ENCODE measurements around the gene DSCAML1. TPM values are rescaled to one million over a fixed set of nuclear protein-coding genes. Genes with fewer than 3 reads are reported as not detected.
A peak's percentile ranks its signal among the peaks of the same experiment; 100 is the strongest.

Gene DSCAML1
- total RNA-seq, 1 experiment from 2014 or later, result 0.90 TPM

DNA sequence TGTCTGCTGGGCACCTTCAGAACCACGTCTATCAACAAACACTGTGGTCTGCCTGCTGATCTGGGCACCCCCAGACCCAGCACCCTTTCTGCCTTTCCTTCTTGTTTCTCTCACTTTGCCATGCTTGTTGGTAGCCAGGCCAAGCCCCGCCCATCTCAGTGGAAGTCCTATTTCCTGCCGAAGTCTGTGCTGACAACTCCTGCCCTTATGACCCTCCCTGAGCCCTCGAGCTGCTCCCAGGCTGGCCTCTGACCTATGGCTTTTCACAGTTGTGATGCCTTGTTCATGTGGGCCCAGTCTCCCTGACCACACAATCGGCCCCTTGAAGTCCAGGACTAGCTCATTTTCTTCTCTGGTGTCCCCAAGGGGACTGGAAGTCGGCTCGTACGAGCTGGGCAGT is 132.1 kb downstream of the DSCAML1 start:
- peak; percentile 56 for ATAC-seq
- ChIA-PET POLR2A (no interaction called here), CTCF (interaction anchor here (0.7 to 2.1 kb wide), 3 partner anchors 141 to 239 kb away, joined by 3 to 9 read pairs (median 4); no protein-coding TSS in a partner anchor)
- H3K36me3 Mint-ChIP-seq, result no peaks in the 10 kb centered on the region
- H3K4me3 Mint-ChIP-seq, result no peak overlapping the region
- peak; percentile 29 for DNase-seq (ENCODE audit: low spot score)
- TF ChIP-seq ZNF121 (CRISPR knock-in tag; IDR thresholded peaks at IDR 0.05), result no peak
- no peak for TF ChIP-seq ERG (CRISPR knock-in tag; IDR thresholded peaks at IDR 0.05)
- TF ChIP-seq, protein P1, sequence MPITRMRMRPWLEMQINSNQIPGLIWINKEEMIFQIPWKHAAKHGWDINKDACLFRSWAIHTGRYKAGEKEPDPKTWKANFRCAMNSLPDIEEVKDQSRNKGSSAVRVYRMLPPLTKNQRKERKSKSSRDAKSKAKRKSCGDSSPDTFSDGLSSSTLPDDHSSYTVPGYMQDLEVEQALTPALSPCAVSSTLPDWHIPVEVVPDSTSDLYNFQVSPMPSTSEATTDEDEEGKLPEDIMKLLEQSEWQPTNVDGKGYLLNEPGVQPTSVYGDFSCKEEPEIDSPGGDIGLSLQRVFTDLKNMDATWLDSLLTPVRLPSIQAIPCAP (CRISPR knock-in tag; IDR thresholded peaks at IDR 0.05), result no peak
- TF ChIP-seq ZNF532 (CRISPR knock-in tag; IDR thresholded peaks at IDR 0.05; ENCODE audit: borderline replicate concordance), result no peak
- TF ChIP-seq NR1H2 (CRISPR knock-in tag; IDR thresholded peaks at IDR 0.05), result no peak
- peaks cover 7% of the 10 kb centered on the region for H3K27me3 Mint-ChIP-seq (ENCODE audit: low read depth)
- H3K4me1 Mint-ChIP-seq, result peaks cover 33% of the 10 kb centered on the region
- no peaks in the 10 kb centered on the region for H3K9me3 Mint-ChIP-seq
- H3K27ac Mint-ChIP-seq, result no peak overlapping the region

DNA sequence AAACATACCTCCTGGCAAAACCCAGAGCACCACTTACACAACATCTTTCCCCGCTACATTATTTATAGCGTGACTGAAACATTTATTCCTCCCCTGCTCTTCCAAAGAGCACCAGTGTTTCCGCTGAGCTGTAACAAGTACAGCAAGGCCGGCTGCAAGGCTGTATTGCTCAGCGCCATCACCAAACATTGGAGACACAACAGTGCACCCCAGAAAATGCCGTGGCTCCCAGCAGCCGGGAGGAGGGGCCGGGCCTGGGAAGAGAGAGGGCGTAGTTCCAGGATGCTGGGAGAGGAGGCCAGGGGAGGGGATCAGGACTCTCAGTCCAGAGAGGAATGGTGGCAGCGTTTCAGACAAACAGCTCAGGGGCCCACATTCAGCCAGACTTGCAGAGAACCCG is 133.2 kb downstream of the DSCAML1 start:
- Mint-ChIP-seq H3K36me3 (no peaks in the 10 kb centered on the region), H3K27me3 (ENCODE audit: low read depth) (no peaks in the 10 kb centered on the region), H3K9me3 (no peaks in the 10 kb centered on the region), H3K4me1 (peaks cover 28% of the 10 kb centered on the region), H3K27ac (no peak overlapping the region), H3K4me3 (no peak overlapping the region)
- DNase-seq (ENCODE audit: low spot score) (no peak), ATAC-seq (peak; percentile 62)
- CTCF ChIA-PET, result interaction anchor here (0.6 to 2.1 kb wide), 2 partner anchors 238 to 274 kb away, joined by 3 to 9 read pairs; no protein-coding TSS in a partner anchor
- POLR2A ChIA-PET, result no interaction called here
- TF ChIP-seq E2F5 (CRISPR knock-in tag; IDR thresholded peaks at IDR 0.05), result no peak
- TF ChIP-seq ATF1 (CRISPR knock-in tag; IDR thresholded peaks at IDR 0.05), result no peak
- TF ChIP-seq NFYB (CRISPR knock-in tag; conservative IDR thresholded peaks at IDR 0.05; ENCODE audit: low read depth), result no peak
- TF ChIP-seq, protein P2, sequence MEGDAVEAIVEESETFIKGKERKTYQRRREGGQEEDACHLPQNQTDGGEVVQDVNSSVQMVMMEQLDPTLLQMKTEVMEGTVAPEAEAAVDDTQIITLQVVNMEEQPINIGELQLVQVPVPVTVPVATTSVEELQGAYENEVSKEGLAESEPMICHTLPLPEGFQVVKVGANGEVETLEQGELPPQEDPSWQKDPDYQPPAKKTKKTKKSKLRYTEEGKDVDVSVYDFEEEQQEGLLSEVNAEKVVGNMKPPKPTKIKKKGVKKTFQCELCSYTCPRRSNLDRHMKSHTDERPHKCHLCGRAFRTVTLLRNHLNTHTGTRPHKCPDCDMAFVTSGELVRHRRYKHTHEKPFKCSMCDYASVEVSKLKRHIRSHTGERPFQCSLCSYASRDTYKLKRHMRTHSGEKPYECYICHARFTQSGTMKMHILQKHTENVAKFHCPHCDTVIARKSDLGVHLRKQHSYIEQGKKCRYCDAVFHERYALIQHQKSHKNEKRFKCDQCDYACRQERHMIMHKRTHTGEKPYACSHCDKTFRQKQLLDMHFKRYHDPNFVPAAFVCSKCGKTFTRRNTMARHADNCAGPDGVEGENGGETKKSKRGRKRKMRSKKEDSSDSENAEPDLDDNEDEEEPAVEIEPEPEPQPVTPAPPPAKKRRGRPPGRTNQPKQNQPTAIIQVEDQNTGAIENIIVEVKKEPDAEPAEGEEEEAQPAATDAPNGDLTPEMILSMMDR (IDR thresholded peaks at IDR 0.05), result no peak
- no peak for TF ChIP-seq ZBTB43 (CRISPR knock-in tag; IDR thresholded peaks at IDR 0.05)

DNA sequence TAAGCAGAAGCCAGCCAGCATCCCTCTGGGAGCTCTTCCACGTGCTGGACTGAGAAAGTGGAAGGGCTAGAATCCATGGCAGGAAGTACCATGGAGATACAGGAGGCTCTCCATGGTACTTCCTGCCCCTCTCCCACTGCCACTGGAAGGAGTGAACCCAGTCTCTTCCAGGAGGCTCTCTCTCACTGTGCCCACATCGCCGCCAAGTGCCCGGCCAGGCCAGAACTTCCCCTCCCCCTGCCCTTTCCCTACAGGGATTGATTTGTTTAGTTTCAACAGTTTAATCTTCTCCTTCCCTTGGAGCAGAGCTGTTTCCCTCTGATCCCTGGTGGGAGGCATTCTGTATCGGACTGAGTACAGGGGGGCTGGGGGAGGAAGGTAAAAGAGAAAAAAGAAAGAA is 133.6 kb downstream of the DSCAML1 start:
- no peaks in the 10 kb centered on the region for H3K27me3 Mint-ChIP-seq (ENCODE audit: low read depth)
- no peaks in the 10 kb centered on the region for H3K9me3 Mint-ChIP-seq
- no peak overlapping the region for H3K27ac Mint-ChIP-seq
- POLR2A ChIA-PET, result no interaction called here
- ATAC-seq (no peak), DNase-seq (ENCODE audit: low spot score) (no peak)
- H3K36me3 Mint-ChIP-seq, result no peaks in the 10 kb centered on the region
- H3K4me3 Mint-ChIP-seq, result no peak overlapping the region
- H3K4me1 Mint-ChIP-seq, result peaks cover 28% of the 10 kb centered on the region
- CTCF ChIA-PET, result interaction anchor here (0.6 to 2.1 kb wide), 2 partner anchors 237 to 274 kb away, joined by 3 to 9 read pairs; no protein-coding TSS in a partner anchor
- TF ChIP-seq, protein P3, sequence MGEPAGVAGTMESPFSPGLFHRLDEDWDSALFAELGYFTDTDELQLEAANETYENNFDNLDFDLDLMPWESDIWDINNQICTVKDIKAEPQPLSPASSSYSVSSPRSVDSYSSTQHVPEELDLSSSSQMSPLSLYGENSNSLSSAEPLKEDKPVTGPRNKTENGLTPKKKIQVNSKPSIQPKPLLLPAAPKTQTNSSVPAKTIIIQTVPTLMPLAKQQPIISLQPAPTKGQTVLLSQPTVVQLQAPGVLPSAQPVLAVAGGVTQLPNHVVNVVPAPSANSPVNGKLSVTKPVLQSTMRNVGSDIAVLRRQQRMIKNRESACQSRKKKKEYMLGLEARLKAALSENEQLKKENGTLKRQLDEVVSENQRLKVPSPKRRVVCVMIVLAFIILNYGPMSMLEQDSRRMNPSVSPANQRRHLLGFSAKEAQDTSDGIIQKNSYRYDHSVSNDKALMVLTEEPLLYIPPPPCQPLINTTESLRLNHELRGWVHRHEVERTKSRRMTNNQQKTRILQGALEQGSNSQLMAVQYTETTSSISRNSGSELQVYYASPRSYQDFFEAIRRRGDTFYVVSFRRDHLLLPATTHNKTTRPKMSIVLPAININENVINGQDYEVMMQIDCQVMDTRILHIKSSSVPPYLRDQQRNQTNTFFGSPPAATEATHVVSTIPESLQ (CRISPR knock-in tag; IDR thresholded peaks at IDR 0.05), result no peak
- TF ChIP-seq, protein P4, sequence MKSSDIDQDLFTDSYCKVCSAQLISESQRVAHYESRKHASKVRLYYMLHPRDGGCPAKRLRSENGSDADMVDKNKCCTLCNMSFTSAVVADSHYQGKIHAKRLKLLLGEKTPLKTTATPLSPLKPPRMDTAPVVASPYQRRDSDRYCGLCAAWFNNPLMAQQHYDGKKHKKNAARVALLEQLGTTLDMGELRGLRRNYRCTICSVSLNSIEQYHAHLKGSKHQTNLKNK (CRISPR knock-in tag; IDR thresholded peaks at IDR 0.05), result no peak
- TF ChIP-seq RORB (CRISPR knock-in tag; IDR thresholded peaks at IDR 0.05), result no peak
- TF ChIP-seq, protein P5, sequence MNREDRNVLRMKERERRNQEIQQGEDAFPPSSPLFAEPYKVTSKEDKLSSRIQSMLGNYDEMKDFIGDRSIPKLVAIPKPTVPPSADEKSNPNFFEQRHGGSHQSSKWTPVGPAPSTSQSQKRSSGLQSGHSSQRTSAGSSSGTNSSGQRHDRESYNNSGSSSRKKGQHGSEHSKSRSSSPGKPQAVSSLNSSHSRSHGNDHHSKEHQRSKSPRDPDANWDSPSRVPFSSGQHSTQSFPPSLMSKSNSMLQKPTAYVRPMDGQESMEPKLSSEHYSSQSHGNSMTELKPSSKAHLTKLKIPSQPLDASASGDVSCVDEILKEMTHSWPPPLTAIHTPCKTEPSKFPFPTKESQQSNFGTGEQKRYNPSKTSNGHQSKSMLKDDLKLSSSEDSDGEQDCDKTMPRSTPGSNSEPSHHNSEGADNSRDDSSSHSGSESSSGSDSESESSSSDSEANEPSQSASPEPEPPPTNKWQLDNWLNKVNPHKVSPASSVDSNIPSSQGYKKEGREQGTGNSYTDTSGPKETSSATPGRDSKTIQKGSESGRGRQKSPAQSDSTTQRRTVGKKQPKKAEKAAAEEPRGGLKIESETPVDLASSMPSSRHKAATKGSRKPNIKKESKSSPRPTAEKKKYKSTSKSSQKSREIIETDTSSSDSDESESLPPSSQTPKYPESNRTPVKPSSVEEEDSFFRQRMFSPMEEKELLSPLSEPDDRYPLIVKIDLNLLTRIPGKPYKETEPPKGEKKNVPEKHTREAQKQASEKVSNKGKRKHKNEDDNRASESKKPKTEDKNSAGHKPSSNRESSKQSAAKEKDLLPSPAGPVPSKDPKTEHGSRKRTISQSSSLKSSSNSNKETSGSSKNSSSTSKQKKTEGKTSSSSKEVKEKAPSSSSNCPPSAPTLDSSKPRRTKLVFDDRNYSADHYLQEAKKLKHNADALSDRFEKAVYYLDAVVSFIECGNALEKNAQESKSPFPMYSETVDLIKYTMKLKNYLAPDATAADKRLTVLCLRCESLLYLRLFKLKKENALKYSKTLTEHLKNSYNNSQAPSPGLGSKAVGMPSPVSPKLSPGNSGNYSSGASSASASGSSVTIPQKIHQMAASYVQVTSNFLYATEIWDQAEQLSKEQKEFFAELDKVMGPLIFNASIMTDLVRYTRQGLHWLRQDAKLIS (CRISPR knock-in tag; IDR thresholded peaks at IDR 0.05; ENCODE audit: borderline replicate concordance), result no peak
